HG03196 (cell line): Measurements from ENCODE around the gene NT5DC3.

Experiments used
- ATAC-seq: cut with Tn5 transposase; IDR thresholded peaks from one replicate; pipeline ENCODE4 v1.9.1; 2021; ENCODE audit not compliant: unreplicated experiment

NT5DC3 gene

DNA sequence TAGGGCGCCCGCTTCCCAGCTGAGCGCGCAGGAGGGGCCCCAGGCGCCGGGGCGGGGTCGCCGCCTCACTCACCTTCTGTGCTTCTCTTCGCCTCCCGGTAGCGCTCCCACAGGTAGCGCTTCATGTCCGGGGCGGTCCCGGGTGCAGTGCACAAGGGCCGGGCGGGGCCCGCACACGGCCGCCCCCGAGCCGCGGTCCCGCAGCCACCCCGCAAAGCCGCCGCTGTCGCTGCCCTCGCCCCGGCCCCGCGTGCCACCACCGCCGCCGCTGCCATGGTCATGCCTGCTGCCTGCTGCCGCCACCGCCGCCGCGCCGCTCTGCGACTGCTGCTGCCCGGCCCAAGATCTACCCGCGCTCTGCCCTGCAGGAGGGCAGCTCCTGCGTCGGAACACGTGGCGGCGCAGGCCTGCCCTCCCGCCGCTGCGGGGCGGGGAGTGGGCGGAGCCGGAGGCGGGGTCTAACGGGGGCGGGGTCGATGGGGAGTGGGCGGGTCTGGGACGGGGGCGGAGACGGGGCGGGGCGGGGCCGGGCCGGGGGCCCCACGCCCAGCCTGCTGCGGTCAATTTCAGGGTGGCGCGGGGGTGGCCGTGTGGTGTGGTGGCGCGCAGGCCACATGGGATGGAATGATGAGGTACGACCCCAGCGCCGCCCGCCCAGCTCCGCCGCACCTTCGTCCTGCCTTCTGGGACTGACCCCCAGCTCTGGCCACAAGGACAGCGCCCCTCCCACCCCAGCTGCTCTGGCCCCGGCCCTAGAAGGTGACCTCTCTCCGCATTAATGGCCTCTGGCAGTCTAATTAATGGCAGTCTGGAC, at the start of gene NT5DC3:
NT5DC3 (minus strand) TSS at position 359 of the 814 bp plus-strand sequence; CDS start at position 281, 78 bp downstream.
- peak; percentile 85 for ATAC-seq

- ATAC-seq: no peak
These were observed 46.7 kb upstream of the NT5DC3 start for GRCh38 chr12:103887738-103888137.

DNA sequence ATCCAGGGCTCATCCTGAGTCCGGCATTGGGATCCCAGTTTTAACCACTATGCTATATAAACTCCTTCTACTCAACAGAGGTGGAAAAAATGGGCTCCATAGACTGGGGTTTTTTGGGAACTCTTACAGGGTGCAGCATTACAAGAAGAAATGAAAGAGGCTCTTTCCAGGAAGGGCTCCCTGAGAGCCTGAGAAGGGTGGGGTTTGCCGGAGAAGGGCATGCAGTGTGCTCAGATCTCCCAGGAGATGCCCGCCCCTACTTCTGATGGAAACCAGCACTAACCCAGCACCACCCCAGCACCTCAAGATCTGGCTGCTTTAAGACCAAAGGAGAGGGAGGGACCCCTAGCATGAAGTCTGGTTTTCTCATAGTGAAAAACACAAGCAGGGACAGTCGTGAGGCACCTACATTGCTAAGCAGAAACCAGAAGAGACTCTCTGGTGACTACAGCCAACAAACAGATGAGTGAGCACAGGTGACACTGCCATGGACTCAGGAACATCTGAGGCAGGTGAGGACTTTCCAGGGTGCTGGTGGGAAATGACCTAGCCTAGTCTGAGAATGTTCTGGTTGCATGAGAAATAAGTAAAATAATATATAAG, 45.3 kb upstream of the NT5DC3 start:
- ATAC-seq: no peak

DNA sequence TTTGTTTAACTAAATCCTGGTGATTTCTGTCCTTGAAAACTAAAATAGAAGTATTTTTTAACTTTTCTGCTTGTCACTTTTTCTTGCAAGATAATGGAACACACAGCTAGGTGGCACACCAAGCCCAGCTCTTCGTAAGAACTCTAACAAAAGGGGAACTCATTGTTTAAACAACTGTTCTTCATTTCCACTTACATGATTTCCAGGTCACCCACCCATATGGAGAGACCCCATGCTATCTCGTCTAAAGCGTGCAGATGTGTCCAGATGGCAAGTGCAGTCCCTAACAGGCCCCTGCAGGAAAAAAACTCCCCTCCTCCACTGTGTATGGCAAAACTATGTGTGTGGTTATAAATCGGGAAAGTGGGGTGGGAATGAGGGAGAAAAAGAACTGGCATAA, 43.3 kb upstream of the NT5DC3 start:
- ATAC-seq: no peak

GRCh38 chr12:103883908-103884307, 42.9 kb upstream of the NT5DC3 start:
- ATAC-seq: no peak

GRCh38 chr12:103882861-103883596, 42.0 kb upstream of the NT5DC3 start:
- no peak for ATAC-seq

- ATAC-seq: no peak
These were observed 40.2 kb upstream of the NT5DC3 start for GRCh38 chr12:103881261-103881660.

DNA sequence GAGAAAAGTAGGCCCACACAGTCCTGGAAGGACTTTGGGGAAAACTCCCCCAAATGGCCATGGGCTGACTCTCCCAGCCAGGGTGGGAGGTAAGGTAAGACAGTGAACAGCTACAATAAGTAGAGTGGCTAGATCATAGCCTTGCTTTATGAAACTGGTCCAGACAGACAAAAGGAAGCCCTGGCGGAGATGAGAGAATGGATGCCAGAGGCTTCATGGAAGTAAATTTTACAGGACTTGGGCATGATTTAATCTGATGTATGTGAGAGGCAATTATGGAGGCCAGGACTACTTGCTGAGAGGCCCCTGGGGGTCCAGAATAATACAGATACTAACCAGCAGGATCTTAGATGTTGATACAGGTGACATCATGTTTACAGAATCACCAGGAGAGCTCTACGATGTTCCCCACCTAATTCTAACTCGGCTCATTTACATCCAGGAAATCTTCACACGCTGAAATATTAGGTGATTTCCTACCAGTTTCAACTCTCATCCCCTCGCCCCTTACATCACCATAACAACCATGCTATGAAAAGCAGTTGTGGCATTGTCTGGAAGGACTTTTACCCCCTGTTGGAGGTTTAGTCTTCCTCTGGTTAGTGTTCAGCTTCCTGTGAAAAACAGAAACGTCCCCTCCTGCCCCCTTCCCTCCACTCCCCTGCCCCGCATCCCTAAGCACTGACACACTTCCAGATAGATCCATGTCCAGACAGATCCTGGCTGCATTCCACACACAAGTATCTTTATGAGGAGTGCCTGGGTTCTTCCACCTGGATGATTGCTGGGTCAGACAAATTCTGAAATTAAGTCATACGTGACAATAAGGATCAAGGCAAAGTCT, 39.5 kb upstream of the NT5DC3 start:
- peak; percentile 45 for ATAC-seq

DNA sequence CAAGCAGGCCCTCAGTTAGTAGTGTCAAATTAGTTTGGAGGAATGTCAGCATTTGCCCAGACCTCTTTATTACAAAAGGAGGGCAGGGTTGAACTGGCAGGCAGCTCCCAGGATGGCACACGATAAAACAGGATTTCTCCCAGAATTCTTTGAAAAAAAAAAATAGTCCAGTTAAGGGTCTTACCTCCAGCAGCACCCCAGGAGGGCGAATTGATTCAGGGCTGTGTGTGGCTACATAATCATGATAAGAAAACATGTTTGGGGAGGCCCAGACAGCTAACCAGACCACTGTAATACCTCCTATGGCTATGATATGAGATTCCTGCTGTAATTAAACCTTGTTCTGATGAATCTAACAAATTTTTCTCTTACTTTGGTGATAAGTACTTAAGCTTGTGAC, 38.8 kb upstream of the NT5DC3 start:
- ATAC-seq: no peak

- ATAC-seq: no peak
These were observed 38.1 kb upstream of the NT5DC3 start for GRCh38 chr12:103879048-103879692.

- ATAC-seq: no peak
These were observed 37.0 kb upstream of the NT5DC3 start for GRCh38 chr12:103877934-103878510.

GRCh38 chr12:103877288-103877687, 36.3 kb upstream of the NT5DC3 start:
- no peak for ATAC-seq

DNA sequence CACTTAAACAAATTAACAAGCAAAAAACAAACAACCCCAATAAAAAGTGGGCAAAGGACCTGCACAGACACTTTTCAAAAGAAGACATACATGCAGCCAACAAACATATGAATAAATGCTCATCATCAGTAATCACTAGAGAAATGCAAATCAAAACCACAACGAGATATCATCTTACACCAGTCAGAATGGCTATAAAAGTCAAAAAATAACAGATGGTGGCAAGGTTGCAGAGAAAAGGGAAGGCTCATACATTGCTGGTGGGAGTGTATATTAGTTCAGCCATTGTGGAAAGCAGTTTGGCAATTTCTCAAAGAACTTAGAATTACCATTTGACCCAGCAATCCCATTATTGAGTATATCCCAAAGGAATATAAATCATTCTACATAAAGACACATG, 34.6 kb upstream of the NT5DC3 start:
- no peak for ATAC-seq

- ATAC-seq: no peak
These were observed 27.2 kb upstream of the NT5DC3 start for GRCh38 chr12:103868215-103868614.

- ATAC-seq: no peak
These were observed 24.2 kb upstream of the NT5DC3 start for GRCh38 chr12:103865151-103865730.

DNA sequence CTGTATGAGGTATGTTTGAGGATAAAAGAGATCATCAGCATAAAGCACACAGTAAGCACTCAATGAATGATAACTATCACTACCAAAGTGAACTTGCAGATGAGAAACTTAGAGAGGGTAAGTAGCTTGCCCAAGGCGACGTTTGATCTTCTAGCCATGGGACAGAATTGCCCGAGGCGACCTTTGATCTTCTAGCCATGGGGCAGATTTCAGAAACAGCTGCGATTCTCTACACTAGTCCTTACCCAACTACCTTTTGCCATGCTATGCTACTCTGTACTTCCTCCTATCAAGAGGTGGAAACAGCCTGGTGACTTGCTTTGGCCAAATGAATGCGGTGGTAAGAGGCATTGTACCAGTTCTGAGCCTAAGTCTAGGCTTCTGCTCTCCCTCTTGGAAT, 23.7 kb upstream of the NT5DC3 start:
- ATAC-seq: no peak

GRCh38 chr12:103858953-103859601, 18.0 kb upstream of the NT5DC3 start:
- no peak for ATAC-seq

DNA sequence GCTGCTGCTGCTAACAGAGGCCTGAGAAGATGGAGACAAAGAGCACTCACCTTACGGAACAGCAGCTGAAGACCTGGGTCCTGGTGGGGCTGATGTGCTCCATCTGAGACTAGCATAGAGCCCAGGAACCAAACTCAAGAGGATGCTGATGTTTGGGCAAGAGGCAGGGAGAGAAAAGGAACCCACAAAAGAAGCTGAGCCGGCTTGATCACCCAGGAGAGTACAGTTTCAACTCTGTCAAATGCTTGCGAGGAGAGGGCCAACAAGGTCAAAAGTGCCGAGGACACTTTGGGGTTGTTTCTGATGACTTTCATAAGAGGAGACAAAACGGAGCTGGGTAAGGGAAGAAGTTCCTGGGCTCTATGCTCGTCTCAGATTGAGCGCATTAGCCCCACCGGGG, 17.3 kb upstream of the NT5DC3 start:
- ATAC-seq: no peak

- ATAC-seq: no peak
These were observed 16.1 kb upstream of the NT5DC3 start for GRCh38 chr12:103857164-103857563.
